Stomach (tissue), 9 donors: ENCODE data around the gene AUTS2. TPM values are rescaled to one million over a fixed set of nuclear protein-coding genes. Genes with fewer than 3 reads are reported as not detected.

Source experiments
- DNase-seq, 2 donors: peaks; one replicate each; pipeline versions ENCODE4 v3.0.0 to v3.0.0-alpha.2; 2013 to 2019
- H3K27ac ChIP-seq, 5 donors: fragments of 200-600 bp in 4 of 5; sonication (generic) in 4 of 5; one replicate each; pipeline ENCODE4 v1.5.1; 2013 to 2019; ENCODE audit warnings: mild to moderate bottlenecking in 1 of 5, moderate library complexity in 1 of 5
- H3K27me3 ChIP-seq, 3 donors: fragments of 200-600 bp; sonication (generic); one replicate each; pipeline ENCODE4 v1.5.1; 2017 to 2019; ENCODE audit warnings: mixed run types in 1 of 3
- H3K36me3 ChIP-seq, 4 donors: fragments of 200-600 bp; sonication (generic); 1 replicate in 3 of 4; 2 replicates in 1 of 4; pipeline ENCODE4 v1.5.1; 2016 to 2019
- H3K4me1 ChIP-seq, 4 donors: fragments of 200-600 bp; sonication (generic); one replicate each; pipeline ENCODE4 v1.5.1; 2016 to 2019
- H3K4me3 ChIP-seq, 4 donors: fragments of 200-600 bp; sonication (generic) in 3 of 4; one replicate each; pipeline ENCODE4 v1.5.1; 2016 to 2019; ENCODE audit warnings: mild to moderate bottlenecking in 1 of 4
- H3K9me3 ChIP-seq, 4 donors: fragments of 200-600 bp; sonication (generic); one replicate each; pipeline ENCODE4 v1.5.1; 2016 to 2019
- EP300 ChIP-seq: sonication (generic); formaldehyde crosslinking; IDR thresholded peaks from one replicate; pipeline ENCODE4 v1.6.1; 2017; ENCODE audit warnings: antibody characterized with exemption
- POLR2A ChIP-seq, 4 donors: fragments of 450-650 bp; IDR thresholded peaks; one replicate each; pipeline ENCODE4 v1.6.1; 2016; ENCODE audit warnings: antibody characterized with exemption in 4 of 4, control low read depth in 2 of 4, mild to moderate bottlenecking in 1 of 4, moderate library complexity in 1 of 4
- POLR2AphosphoS5 ChIP-seq, 3 donors: sonication (generic); formaldehyde crosslinking; IDR thresholded peaks; one replicate each; pipeline ENCODE4 v1.6.1; 2016; ENCODE audit warnings: antibody characterized with exemption in 3 of 3
- WGBS, 5 donors: extraction: QIAGEN DNeasy Blood & Tissue Kit in 3 of 5; methylation state at CpG; one replicate each; pipeline versions ENCODE4 v1.1.5 to v1.1.7; 2013 to 2018; 5-methylcytosine and 5-hydroxymethylcytosine counted together
- intact Hi-C: fragments of 100-400 bp; cut with DNase I; formaldehyde crosslinking; loops from one replicate; pipeline ENCODE4 v1.15.1; 2023; ENCODE audit warnings: low total_unique reads
- polyA plus RNA-seq, 3 donors: library from polyadenylated mRNA; stranded (reverse); fragments of 200-250 nt; gene quantifications; one replicate each; pipeline ENCODE4 v1.2.3, GENCODE V29; 2013
- total RNA-seq, 5 donors: library from RNA; depleted of rRNA; stranded (reverse); fragments of >200 nt; gene quantifications; one replicate each; pipeline versions ENCODE4 v1.1.0 to v1.2.3, GENCODE V29; 2014 to 2016
- TF ChIP-seq, protein P1 (sequence below), 7 experiments: fragments of 450-650 bp in 4 of 7; fragments of 200-600 bp in 3 of 7; sonication (generic) in 3 of 7; IDR thresholded peaks; one replicate each; pipeline ENCODE4 v1.5.1; 2016 to 2019; ENCODE audit warnings: antibody characterized with exemption in 7 of 7, control low read depth in 2 of 7, mild to moderate bottlenecking in 1 of 7
- donor health status: healthy with polysubstance abuse.
- donor health status: Bipolar disorder and iron deficiency.
- donor health status: healthy.

Gene AUTS2
- total and polyA plus RNA-seq, 8 donors = 3.8 to 90.3 (median 38.1) TPM

DNA sequence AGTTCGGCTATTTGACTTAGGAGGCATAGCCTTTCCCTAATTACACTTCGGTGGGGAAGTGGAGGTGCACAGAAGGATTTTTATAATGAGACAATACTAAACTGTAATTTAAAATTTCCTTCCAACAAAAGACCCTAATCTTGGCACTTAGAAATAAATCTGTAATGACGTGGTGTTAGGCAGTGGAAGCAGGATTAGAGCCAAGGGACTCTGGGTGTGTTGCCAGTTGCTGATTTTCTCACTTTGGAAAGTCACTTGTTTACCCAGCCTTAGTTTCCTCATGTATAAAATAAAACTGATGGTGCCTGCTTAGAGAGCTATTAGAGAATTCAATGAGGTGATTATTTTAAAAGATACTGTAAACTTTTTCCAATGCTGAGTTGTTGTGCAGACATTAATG is 287.2 kb downstream of the AUTS2 start:
- H3K27ac ChIP-seq = no peak overlapping the region
- peaks cover 0 to 10% (median 0%) of the 10 kb centered on the region in 4 donors for H3K4me1 ChIP-seq
- TF ChIP-seq POLR2A (IDR thresholded peaks at IDR 0.05) (no peak), EP300 (no peak), POLR2AphosphoS5 (IDR thresholded peaks at IDR 0.05) (no peak)
- TF ChIP-seq, protein P1, sequence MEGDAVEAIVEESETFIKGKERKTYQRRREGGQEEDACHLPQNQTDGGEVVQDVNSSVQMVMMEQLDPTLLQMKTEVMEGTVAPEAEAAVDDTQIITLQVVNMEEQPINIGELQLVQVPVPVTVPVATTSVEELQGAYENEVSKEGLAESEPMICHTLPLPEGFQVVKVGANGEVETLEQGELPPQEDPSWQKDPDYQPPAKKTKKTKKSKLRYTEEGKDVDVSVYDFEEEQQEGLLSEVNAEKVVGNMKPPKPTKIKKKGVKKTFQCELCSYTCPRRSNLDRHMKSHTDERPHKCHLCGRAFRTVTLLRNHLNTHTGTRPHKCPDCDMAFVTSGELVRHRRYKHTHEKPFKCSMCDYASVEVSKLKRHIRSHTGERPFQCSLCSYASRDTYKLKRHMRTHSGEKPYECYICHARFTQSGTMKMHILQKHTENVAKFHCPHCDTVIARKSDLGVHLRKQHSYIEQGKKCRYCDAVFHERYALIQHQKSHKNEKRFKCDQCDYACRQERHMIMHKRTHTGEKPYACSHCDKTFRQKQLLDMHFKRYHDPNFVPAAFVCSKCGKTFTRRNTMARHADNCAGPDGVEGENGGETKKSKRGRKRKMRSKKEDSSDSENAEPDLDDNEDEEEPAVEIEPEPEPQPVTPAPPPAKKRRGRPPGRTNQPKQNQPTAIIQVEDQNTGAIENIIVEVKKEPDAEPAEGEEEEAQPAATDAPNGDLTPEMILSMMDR (IDR thresholded peaks at IDR 0.05) = no peak
- no peak overlapping the region for H3K4me3 ChIP-seq
- 44 to 56% (median 52%) methylated on average over 3 of the region's 3 CpGs for WGBS, 5 donors
- intact Hi-C loops = no loop called here
- no peaks in the 10 kb centered on the region for H3K36me3 ChIP-seq
- H3K9me3 ChIP-seq = no peaks in the 10 kb centered on the region
- H3K27me3 ChIP-seq = no peaks in the 10 kb centered on the region
- DNase-seq = no peak

DNA sequence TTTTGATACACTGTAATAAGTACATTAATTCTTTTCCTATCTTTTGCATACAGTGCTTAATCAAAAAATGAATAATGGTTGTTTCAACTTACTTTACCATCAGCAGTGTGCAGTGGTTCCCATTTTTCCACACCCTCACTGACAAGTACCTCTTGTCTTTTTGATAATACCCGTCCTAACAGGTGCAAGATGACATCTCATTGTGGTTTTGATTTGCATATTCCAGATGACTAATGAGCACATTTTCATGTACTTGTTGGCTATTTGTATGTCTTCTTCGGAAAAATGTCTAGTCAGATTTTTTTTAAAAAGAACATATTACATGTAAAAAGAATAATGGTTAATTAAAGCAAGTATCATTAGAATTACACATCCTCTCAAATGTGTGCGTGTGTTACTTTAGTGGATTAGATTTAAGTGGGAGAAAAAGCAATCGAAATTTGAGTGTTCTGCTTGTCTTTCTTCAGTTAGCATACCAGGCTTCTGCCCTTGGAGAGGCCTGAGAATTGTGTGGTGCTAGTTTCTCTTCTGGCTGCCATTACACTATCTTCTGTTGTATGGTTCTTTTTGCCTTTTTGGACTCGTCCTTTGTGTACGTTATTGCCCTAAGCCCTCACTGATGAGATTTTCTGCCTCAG is 291.2 kb downstream of the AUTS2 start:
- H3K27ac ChIP-seq = no peak overlapping the region
- H3K27me3 ChIP-seq = no peaks in the 10 kb centered on the region
- no peaks in the 10 kb centered on the region for H3K36me3 ChIP-seq
- 73 to 84% (median 79%) methylated on average over 6 of the region's 6 CpGs for WGBS, 5 donors
- H3K4me3 ChIP-seq = no peak overlapping the region
- H3K9me3 ChIP-seq = no peaks in the 10 kb centered on the region
- intact Hi-C loops = no loop called here
- DNase-seq = no peak
- H3K4me1 ChIP-seq = peaks cover 0 to 10% (median 0%) of the 10 kb centered on the region in 4 donors
- TF ChIP-seq, protein P1 (IDR thresholded peaks at IDR 0.05) = no peak
- no peak for TF ChIP-seq EP300
- no peak for TF ChIP-seq POLR2AphosphoS5 (IDR thresholded peaks at IDR 0.05)
- TF ChIP-seq POLR2A (IDR thresholded peaks at IDR 0.05) = no peak

DNA sequence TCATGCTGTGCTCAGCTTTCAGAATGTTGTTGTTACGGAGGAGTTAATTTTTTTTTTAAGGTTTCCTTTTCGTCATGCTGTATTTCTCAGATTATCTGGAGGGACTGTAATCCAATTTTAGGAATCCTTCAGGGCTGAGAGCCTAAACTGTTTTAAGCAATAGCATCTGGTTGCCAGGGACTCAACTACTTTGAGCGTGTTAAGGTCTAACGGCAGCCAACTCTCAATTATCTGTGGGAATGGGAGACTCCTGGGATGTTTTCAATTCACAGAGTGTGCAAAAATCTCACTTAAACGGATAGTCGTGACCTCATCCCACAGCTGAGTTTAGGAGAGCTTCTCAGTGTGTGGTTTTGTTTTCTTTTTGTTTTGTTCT is 291.7 kb downstream of the AUTS2 start:
- intact Hi-C loops = no loop called here
- peaks cover 0 to 10% (median 0%) of the 10 kb centered on the region in 4 donors for H3K4me1 ChIP-seq
- TF ChIP-seq, protein P1 (IDR thresholded peaks at IDR 0.05) = no peak
- TF ChIP-seq POLR2A (IDR thresholded peaks at IDR 0.05) (no peak), POLR2AphosphoS5 (IDR thresholded peaks at IDR 0.05) (no peak), EP300 (no peak)
- no peaks in the 10 kb centered on the region for H3K27me3 ChIP-seq
- WGBS, 5 donors = 61 to 78% (median 73%) methylated on average over 6 of the region's 6 CpGs
- no peaks in the 10 kb centered on the region for H3K9me3 ChIP-seq
- DNase-seq = no peak
- H3K27ac ChIP-seq = no peak overlapping the region
- H3K4me3 ChIP-seq = no peak overlapping the region
- H3K36me3 ChIP-seq = no peaks in the 10 kb centered on the region

DNA sequence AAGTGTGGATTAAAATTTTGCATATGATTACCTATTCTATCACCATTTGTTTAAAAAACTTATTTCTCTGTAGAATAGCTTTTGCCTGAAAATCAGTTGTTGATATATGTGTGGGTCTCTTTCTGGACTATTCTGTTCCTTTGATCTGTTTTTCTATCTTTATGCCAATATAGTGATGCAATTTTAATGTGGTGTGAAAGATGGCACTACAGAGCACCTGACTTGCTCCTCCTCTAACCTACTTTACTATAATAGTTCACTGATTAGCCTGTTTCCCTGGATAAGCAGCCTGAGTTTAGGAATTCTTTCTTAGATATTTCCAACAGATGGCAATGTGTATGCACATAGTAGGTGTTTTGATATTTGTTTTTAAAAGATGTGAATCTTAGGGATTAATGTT is 294.5 kb downstream of the AUTS2 start:
- H3K27ac ChIP-seq = no peak overlapping the region
- intact Hi-C loops = no loop called here
- TF ChIP-seq POLR2AphosphoS5 (IDR thresholded peaks at IDR 0.05) = no peak
- no peak for TF ChIP-seq POLR2A (IDR thresholded peaks at IDR 0.05)
- TF ChIP-seq, protein P1 (IDR thresholded peaks at IDR 0.05) = no peak
- TF ChIP-seq EP300 = no peak
- no peaks in the 10 kb centered on the region for H3K36me3 ChIP-seq
- no peaks in the 10 kb centered on the region for H3K9me3 ChIP-seq
- no peaks in the 10 kb centered on the region for H3K27me3 ChIP-seq
- H3K4me1 ChIP-seq = peaks cover 0 to 6% (median 0%) of the 10 kb centered on the region in 4 donors
- H3K4me3 ChIP-seq = no peak overlapping the region
- DNase-seq = no peak
